GM18951 (cell line): Measurements from ENCODE around the gene KIAA0930.

ENCODE experiments used
- POLR2A ChIP-seq: IDR thresholded peaks from 4 replicates; pipeline ENCODE4 v1.6.1; 2011; ENCODE audit warnings: mild to moderate bottlenecking; ENCODE audit not compliant: insufficient read length, insufficient read depth; ENCODE audit errors: extremely low read depth
- in situ Hi-C: fragments of 300-500 bp; cut with MboI; formaldehyde crosslinking; loops from one replicate; pipeline ENCODE4 v1.12.0; 2022; ENCODE audit warnings: low sequenced_read_pairs, mixed read lengths, inconsistent platforms; ENCODE audit not compliant: unreplicated experiment

Gene KIAA0930

DNA sequence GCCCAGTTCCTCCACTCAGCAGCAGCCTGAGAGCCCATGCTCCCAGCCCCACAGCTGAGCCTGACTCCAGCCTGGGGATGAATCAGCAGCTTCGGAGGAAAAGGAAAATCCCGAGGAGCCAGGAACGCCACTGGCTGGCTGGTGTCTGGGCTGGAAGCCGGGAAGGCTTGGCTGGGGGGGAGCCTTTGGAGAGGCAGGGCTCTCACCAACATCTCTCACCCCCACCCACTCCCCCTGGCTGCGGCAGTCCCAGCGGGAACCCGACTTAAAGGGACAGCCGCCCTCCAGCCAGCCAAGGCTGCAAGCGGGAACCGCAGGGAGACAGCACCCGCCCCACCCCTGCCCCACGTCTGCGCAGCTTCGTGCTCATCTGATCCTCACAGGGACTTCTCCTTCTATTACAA lies 28.4 kb downstream of the KIAA0930 start:
- in situ Hi-C loops, result no loop called here
- TF ChIP-seq POLR2A, result no peak

DNA sequence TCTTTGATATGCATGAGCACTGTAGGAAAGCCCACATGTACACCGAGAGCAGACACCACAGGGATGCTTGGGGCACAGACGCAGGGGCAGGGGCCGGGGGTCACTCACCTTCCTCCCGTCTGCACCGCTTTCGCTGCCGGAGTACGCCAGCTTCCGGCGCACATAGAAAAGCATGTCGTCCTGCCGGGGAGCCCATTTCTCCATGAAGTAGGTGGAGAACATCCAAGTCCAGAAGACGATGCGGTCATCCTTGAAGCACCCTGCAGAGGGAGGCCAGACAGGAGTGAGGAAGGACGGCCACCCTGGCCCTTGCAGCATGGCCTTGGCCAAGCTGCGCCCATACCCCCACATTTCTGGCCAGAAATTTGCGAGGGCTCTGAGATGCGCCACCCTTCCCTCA lies 28.8 kb downstream of the KIAA0930 start:
- TF ChIP-seq POLR2A, result no peak
- in situ Hi-C loops, result no loop called here

DNA sequence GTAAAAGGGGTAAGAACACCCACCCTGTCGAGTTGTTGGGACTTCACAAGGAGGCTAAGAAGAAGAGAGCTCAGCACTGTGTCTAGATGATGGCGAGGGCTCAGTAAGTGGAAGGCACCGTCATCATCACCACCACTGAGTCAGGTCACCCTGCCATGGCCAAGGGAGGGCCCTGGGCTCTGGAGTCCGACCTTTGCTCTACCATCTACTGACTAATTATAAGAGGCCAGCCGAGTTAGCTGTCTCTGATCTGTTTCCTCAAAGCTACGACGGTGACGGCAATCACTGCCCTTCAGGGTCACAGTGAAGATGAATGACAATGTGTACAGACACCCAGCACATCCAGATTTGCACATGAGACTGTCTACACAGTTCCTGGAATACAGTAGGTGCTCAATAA lies 29.3 kb downstream of the KIAA0930 start:
- in situ Hi-C loops, result no loop called here
- TF ChIP-seq POLR2A, result no peak

DNA sequence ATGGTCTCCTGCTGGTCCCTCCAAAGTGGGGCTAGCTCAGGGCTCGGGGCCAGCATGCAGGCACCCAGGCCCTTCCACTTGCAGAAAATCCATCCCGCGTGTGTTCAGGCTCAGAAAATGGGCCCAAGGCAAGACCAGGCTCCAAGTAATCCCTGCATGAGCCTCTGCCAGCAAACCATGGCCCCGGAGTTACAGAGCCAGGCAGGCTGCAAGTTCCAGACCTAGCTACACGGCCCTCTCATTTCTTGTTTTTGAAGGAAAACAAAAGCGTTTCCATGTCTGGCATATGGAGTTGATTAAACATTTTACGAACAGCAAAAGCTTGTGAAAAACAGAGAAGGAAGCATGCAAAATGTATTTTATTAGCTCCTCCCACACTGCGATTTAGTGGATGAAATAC lies 29.7 kb downstream of the KIAA0930 start:
- in situ Hi-C loops, result no loop called here
- TF ChIP-seq POLR2A, result no peak

DNA sequence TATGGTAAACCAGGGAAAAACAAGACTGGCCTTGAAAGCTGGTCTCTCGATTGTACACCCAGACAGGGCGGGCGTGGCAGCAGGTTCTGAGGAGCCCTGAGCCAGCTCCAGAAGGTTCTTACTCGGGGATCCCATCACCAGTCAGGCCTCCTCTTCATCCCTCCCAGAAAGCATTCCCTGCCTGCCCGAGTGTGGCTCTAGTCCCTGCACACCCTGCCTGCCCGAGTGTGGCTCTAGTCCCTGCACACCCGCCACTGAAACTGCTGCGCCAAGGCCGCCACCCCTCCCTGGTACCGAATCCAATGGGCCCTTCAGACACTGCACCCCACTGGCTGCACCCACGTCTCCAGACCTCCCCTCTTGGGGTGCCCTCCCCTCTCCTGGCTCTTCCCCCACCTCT lies 30.1 kb downstream of the KIAA0930 start:
- TF ChIP-seq POLR2A, result no peak
- in situ Hi-C loops, result no loop called here

DNA sequence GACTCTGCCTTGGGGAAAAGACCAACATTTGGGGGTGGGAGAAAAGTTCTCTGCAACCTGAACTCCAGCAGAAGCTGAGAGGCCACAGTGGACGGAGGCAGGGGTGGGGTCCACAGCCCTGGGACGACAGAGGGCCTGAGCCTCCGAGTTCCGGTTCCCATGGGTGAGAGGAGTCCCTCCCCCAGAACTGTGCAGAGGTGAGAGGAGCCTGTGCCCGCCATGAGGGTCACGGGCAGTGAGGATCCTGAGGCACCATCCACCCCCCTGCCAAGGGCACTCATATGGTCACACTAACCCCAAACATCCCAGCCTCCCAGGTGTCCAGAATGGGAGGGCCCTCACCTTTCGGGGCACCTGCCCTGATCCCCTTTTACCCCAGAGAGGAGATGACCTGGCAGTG lies 30.5 kb downstream of the KIAA0930 start:
- no peak for TF ChIP-seq POLR2A
- in situ Hi-C loops, result no loop called here

DNA sequence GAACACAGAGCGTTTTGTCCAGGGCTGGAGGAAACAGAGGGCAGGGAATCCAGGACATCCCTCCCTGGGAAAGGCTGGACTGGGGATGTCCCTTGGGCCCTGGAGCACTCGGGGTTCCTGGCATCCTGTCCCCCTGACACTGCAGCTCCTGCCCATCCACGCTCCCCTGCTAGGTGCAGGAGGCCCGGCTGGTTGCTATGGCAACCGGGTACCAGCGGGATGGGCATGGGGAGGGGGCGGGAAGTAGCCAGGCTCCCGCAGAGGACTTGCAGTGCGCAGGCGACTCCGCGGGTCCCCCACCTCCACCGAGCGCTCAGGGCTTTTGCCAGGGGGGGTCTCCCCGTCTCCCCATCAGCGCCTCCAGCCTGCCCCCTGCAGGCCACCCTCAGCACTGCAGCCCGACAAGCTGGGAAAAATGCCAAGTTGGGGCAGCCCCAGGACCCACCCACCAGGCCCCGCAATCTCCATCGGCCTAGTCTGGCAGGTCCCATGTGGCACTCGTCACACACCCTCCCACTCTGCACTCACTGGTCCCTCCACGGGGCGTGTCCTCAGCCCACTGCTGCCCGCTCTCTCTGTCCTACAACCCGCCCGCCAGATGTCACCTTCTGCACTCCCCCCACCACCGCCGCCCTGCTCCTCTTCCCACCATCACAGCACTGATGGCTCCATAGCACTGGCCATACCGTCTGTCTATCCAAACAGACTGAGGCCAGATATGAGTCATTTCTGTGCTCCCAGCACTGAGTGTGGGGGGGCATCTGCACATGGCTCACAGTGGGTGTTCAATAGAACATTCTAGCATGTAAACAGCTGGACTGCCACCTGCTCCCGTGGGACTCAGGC lies 31.5 kb downstream of the KIAA0930 start:
- in situ Hi-C loops, result no loop called here
- no peak for TF ChIP-seq POLR2A

DNA sequence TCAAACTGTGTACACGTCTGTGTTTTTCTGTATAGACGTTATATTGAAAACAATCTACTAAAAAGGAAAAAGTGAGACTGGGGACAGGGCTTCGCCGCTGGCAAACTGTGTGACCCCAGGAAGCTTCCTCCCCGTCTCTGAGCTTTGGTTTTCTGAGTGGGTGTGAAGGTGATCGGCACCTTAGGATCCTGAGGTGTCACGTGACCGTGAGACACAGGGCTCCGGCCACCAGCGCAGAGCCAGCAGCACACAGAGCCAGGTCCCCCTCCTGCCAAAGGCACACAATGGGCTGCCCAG lies 32.0 kb downstream of the KIAA0930 start:
- in situ Hi-C loops, result no loop called here
- TF ChIP-seq POLR2A, result no peak

DNA sequence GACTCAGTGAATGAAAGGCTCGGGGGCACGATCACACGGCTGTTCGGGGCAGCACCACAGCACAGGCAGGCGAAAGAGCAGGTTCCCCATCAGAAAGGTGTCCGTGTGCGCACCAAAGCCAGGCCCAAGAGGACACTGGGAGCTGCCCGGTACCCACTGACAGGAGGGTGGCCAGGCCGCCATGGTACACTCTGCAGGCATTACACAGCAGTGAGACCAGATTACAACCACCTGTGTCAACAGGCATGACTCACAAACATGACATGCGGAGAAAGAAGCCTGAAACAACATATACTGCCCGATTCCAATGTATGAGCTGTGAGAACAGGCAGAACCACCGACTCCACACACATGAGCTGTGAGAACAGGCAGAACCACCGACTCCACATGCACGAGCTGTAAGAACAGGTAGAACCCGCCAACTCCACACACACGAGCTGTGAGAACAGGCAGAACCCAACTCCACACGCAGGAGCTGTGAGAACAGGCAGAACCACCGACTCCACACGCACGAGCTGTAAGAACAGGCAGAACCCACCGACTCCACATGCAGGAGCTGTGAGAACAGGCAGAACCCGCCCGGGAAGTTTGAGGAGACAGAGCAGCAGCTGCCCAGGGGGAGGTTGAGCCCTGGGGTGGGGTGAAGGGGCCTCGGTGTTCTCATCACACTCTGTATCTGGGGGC lies 32.6 kb downstream of the KIAA0930 start:
- in situ Hi-C loops, result no loop called here
- TF ChIP-seq POLR2A, result no peak

DNA sequence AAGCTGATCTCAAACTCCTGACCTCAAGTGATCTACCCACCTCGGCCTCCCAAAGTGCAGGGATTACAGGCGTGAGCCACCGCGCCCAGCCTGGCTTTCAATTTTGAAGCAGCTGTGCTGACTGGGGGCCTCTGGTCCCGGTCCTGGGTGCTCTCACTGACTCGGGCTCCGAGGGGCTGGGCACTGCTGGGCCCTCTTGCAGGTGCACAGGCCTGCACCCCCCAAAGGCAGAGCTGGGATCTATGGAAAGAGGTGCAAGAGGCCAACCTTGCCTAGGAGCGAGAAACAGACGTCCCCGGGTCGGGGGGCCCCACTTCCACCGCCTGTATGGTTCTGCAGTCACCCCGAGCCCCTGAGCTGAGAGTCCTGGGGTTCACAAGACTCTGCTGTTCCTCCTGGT lies 33.2 kb downstream of the KIAA0930 start:
- no peak for TF ChIP-seq POLR2A
- in situ Hi-C loops, result no loop called here

DNA sequence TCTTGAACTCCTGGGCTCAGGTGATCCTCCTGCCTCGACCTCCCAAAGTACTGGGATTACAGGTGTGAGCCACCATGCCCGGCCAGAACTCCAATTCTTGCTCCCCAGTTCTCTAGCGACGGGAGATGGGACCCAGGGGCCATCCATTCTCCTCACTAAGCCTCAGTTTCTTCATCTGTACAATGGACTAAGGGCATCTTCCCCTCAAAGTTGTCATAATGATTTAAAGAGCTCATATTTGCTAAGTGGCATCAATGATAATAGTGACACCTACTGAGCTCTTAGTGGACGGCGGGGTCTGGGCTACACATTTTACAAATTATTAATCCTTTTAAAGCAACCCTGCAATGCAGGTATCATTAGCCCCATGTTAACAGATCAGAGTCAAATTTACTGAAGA lies 34.5 kb downstream of the KIAA0930 start:
- in situ Hi-C loops, result no loop called here

DNA sequence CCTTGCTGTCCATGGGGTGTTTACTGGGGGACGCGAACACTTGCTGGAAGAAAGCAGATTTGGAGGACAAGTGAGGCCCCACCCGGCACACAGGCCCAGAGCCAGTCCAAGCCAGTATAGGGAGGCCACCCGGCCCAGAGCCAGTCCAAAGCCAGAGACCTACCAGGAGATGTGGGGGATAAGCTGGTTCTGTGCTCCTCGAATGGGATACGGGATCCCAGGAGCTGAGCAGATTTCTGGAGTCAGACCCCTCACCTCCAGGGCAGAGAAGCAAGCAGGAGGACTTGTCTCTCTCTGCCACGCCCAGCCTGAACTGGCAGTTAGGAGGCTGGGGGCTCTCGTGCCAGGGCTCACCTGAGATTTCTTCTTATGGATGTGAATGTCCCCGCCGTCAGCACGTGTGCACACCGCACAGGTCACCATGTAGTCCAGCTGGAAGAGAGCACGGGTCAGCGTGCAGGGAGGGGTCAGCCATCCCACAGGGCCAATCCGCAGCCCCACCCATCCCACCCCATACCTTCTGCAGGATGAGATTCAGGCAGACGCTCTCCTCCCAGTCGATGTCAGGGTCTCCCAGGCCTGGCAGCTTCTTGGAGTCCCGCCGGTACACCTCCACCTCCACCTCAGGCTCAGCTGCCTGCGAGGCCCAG lies 35.3 kb downstream of the KIAA0930 start:
- in situ Hi-C loops, result no loop called here
- no peak for TF ChIP-seq POLR2A

More for the DNA sequence above, 34.5 kb downstream of the KIAA0930 start:
- TF ChIP-seq POLR2A, result no peak

DNA sequence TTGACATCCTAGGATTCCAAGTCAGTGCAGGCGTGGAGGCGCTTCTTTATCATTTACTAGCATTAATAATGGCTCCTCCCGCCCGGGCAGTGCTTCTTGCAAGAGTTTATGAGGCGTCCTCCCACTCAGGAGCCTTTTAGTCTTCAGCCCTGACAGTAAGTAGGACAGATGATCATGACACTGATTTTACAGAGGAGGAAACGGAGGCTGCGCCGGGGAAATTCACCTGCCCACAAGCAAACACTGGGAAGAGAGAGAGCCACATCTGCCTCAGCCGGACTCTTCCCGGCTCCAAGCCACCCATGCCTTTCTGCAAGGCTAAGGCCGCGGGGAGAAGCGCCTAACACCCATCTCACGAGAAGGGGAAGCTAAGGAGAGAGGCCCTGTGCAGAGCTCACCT lies 35.9 kb downstream of the KIAA0930 start:
- in situ Hi-C loops, result no loop called here
- TF ChIP-seq POLR2A, result no peak

DNA sequence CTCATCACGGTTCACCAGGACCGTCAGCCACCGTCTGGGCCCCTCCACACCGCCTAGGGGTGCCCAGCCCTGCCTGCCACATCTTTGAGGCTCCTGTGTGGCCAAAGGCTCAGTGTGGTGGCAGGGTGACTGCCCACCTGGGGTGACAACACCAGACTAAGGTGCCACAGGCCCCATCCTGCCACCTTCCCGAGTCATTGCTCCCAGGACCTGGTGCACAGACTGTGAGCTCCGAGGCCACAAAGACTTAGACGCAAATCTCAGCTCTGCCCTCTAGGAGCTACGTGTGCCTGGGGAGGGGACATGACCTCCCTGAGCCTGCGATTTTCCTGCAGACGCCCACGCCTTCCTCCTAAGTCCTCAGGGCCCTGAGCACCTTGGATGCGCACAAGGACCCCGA lies 36.5 kb downstream of the KIAA0930 start:
- TF ChIP-seq POLR2A, result no peak
- in situ Hi-C loops, result no loop called here
